ENCODE results near the gene PARVA. TPM values are rescaled to one million over a fixed set of nuclear protein-coding genes. Genes with fewer than 3 reads are reported as not detected.
"Not testable (repeated sequence)": the region's sequence is repeated elsewhere in the genome, so short reads cannot be mapped to it uniquely, and the experiment has no call there.

PARVA gene
- total RNA-seq, 4 donors from 2014 or later = 64.2 to 85.0 (median 70.5) TPM

- Histone ChIP-seq H3K4me3 (no peak overlapping the region), H3K36me3 (no peaks in the 10 kb centered on the region), H3K4me1 (no peaks in the 10 kb centered on the region), H3K9me3 (no peaks in the 10 kb centered on the region), H3K27ac (no peak overlapping the region), H3K27me3 (no peaks in the 10 kb centered on the region)
- WGBS, 2 donors = 77 to 85% methylated on average over 4 of the region's 4 CpGs
- DNase-seq (ENCODE audit: low spot score in 2 of 2) = no peak
- TF ChIP-seq POLR2A (IDR thresholded peaks at IDR 0.05) = no peak
- no peak for TF ChIP-seq CTCF (IDR thresholded peaks at IDR 0.05)
- TF ChIP-seq EP300 (IDR thresholded peaks at IDR 0.05) = no peak
Measured at GRCh38 chr11:12356944-12357655, 20.3 kb upstream of the PARVA start.

GRCh38 chr11:12357697-12358096 lies 19.7 kb upstream of the PARVA start:
- not testable (repeated sequence) for H3K4me3 ChIP-seq; H3K27ac ChIP-seq; H3K27me3 ChIP-seq; H3K36me3 ChIP-seq; DNase-seq (ENCODE audit: low spot score in 2 of 2); H3K4me1 ChIP-seq; H3K9me3 ChIP-seq
- WGBS, 2 donors = 92 to 95% methylated on average over 3 of the region's 3 CpGs

- DNase-seq (ENCODE audit: low spot score in 2 of 2) = no peak
- H3K4me3 ChIP-seq = no peak overlapping the region
- H3K36me3 ChIP-seq = no peaks in the 10 kb centered on the region
- H3K27me3 ChIP-seq = no peaks in the 10 kb centered on the region
- WGBS, 2 donors = 84 to 90% methylated on average over 12 of the region's 12 CpGs
- H3K4me1 ChIP-seq = no peaks in the 10 kb centered on the region
- no peak overlapping the region for H3K27ac ChIP-seq
- TF ChIP-seq POLR2A (IDR thresholded peaks at IDR 0.05) = no peak
- TF ChIP-seq CTCF (IDR thresholded peaks at IDR 0.05) = no peak
- TF ChIP-seq EP300 (IDR thresholded peaks at IDR 0.05) = no peak
- H3K9me3 ChIP-seq = no peaks in the 10 kb centered on the region
Measured at GRCh38 chr11:12358302-12359188, 18.8 kb upstream of the PARVA start.

- no peak for DNase-seq (ENCODE audit: low spot score in 2 of 2)
- WGBS, 2 donors = 92 to 94% methylated on average over 5 of the region's 5 CpGs
- Histone ChIP-seq H3K27ac (no peak overlapping the region), H3K9me3 (no peaks in the 10 kb centered on the region), H3K27me3 (no peaks in the 10 kb centered on the region), H3K4me3 (no peak overlapping the region), H3K36me3 (no peaks in the 10 kb centered on the region), H3K4me1 (no peaks in the 10 kb centered on the region)
- TF ChIP-seq POLR2A (IDR thresholded peaks at IDR 0.05) (no peak), CTCF (IDR thresholded peaks at IDR 0.05) (no peak), EP300 (IDR thresholded peaks at IDR 0.05) (no peak)
Measured at GRCh38 chr11:12359761-12360160, 17.6 kb upstream of the PARVA start.

- H3K4me3 ChIP-seq = no peak overlapping the region
- no peaks in the 10 kb centered on the region for H3K27me3 ChIP-seq
- no peaks in the 10 kb centered on the region for H3K36me3 ChIP-seq
- H3K27ac ChIP-seq = no peak overlapping the region
- 71 to 81% methylated on average over 3 of the region's 3 CpGs for WGBS, 2 donors
- DNase-seq (ENCODE audit: low spot score in 2 of 2) = no peak
- H3K9me3 ChIP-seq = no peaks in the 10 kb centered on the region
- TF ChIP-seq POLR2A (IDR thresholded peaks at IDR 0.05) (no peak), CTCF (IDR thresholded peaks at IDR 0.05) (no peak), EP300 (IDR thresholded peaks at IDR 0.05) (no peak)
- no peaks in the 10 kb centered on the region for H3K4me1 ChIP-seq
Measured at GRCh38 chr11:12361682-12362081, 15.7 kb upstream of the PARVA start.
